Right lobe of liver (tissue), 6 donors: Measurements from ENCODE around the gene RELCH. TPM values are rescaled to one million over a fixed set of nuclear protein-coding genes. Genes with fewer than 3 reads are reported as not detected.

Experiments used
- ATAC-seq, 4 donors: fragments of 200-7000 bp; cut with Tn5 transposase; one replicate each; pipeline ENCODE4 v1.9.1; 2020; ENCODE audit warnings: mild to moderate bottlenecking in 4 of 4, moderate library complexity in 4 of 4
- DNase-seq, 3 donors: peaks; one replicate each; pipeline ENCODE4 v3.0.0-alpha.2; 2020
- H3K27ac ChIP-seq, 3 donors: fragments of 200-600 bp; one replicate each; pipeline ENCODE4 v1.8.0; 2022
- H3K27me3 ChIP-seq, 2 donors: fragments of 200-600 bp; one replicate each; pipeline ENCODE4 v1.8.0; 2022
- H3K36me3 ChIP-seq, 4 donors: fragments of 200-600 bp; sonication (generic) in 1 of 4; one replicate each; pipeline versions ENCODE4 v1.5.1 to v1.8.0; 2017 to 2022; ENCODE audit warnings: control low read depth in 1 of 4
- H3K4me1 ChIP-seq, 4 donors: fragments of 200-600 bp; sonication (generic) in 1 of 4; one replicate each; pipeline versions ENCODE4 v1.5.1 to v1.8.0; 2017 to 2022; ENCODE audit warnings: control low read depth in 1 of 4
- H3K4me3 ChIP-seq, 3 donors: fragments of 200-600 bp; one replicate each; pipeline ENCODE4 v1.8.0; 2022
- H3K9me3 ChIP-seq, 4 donors: fragments of 200-600 bp; sonication (generic) in 1 of 4; one replicate each; pipeline versions ENCODE4 v1.5.1 to v1.8.0; 2017 to 2022; ENCODE audit warnings: control low read depth in 1 of 4
- POLR2A ChIP-seq: fragments of 450-650 bp; IDR thresholded peaks from one replicate; pipeline ENCODE4 v1.6.1; 2017; ENCODE audit warnings: antibody characterized with exemption, mild to moderate bottlenecking
- WGBS: methylation state at CpG from one replicate; pipeline ENCODE4 v1.1.6; 2018; ENCODE audit warnings: low coverage, low lambda C conversion rate; ENCODE audit not compliant: insufficient coverage; ENCODE audit errors: missing lambda C conversion rate; 5-methylcytosine and 5-hydroxymethylcytosine counted together
- intact Hi-C, 2 donors: fragments of 100-400 bp; cut with DNase I; formaldehyde crosslinking; loops; one replicate each; pipeline versions ENCODE4 v1.11.2 to v1.14.1; 2022
- total RNA-seq, 6 experiments: library from RNA; depleted of rRNA in 2 of 6; stranded (reverse); fragments of >200 nt in 2 of 6; fragmentation: NEBNext Ultra II Directional in 3 of 6; extraction: Animal tissue kit (Norgen Biotek cat#: 25700) in 3 of 6; gene quantifications; one replicate each; pipeline versions ENCODE4 v1.1.0 to v1.2.4, GENCODE V29; 2016 to 2023
- TF ChIP-seq, protein P1 (sequence below), 4 donors: fragments of 200-600 bp in 3 of 4; fragments of 450-650 bp in 1 of 4; IDR thresholded peaks; one replicate each; pipeline versions ENCODE4 v1.5.1 to v1.8.0; 2016 to 2022; ENCODE audit warnings: antibody characterized with exemption in 4 of 4, mild to moderate bottlenecking in 2 of 4
- donor health status: DM: no; HTN: yes; CAD: no.
- donor health status: DM: no; HTN: no; CAD: no.
- donor health status: DM: no; HTN: no; CAD: no.
- donor health status: DM: no; HTN: yes; CAD: no.
- donor health status: DM: no; HTN: yes; CAD: no.

Gene RELCH
- total RNA-seq, 6 experiments from 2014 or later: 9.7 to 16.7 (median 11.5) TPM

DNA sequence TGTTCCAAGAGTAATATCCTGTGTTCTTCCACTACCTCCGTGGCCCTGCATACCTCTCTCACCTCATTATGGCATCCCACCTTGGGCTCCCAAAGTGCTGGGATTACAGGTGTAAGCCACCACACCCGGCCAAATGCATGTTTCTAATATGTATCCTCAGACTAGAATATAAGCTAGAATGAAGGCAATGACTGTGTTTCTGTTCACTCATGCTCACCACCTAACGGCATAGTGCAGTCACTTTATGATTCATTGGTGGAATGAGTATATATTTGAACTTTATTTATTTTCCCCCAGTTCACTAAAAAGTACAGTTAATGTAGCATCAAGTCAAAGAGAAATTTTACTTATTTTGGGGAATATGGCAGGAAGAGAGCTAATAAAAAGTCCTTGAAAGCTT lies 11.5 kb upstream of the RELCH start:
- intact Hi-C loops: no loop called here
- ATAC-seq (no peak), DNase-seq (no peak)
- Histone ChIP-seq H3K27me3 (no peaks in the 10 kb centered on the region), H3K27ac (no peak overlapping the region), H3K4me3 (no peak overlapping the region), H3K36me3 (no peaks in the 10 kb centered on the region), H3K4me1 (no peaks in the 10 kb centered on the region), H3K9me3 (no peaks in the 10 kb centered on the region)
- TF ChIP-seq POLR2A: no peak
- TF ChIP-seq, protein P1, sequence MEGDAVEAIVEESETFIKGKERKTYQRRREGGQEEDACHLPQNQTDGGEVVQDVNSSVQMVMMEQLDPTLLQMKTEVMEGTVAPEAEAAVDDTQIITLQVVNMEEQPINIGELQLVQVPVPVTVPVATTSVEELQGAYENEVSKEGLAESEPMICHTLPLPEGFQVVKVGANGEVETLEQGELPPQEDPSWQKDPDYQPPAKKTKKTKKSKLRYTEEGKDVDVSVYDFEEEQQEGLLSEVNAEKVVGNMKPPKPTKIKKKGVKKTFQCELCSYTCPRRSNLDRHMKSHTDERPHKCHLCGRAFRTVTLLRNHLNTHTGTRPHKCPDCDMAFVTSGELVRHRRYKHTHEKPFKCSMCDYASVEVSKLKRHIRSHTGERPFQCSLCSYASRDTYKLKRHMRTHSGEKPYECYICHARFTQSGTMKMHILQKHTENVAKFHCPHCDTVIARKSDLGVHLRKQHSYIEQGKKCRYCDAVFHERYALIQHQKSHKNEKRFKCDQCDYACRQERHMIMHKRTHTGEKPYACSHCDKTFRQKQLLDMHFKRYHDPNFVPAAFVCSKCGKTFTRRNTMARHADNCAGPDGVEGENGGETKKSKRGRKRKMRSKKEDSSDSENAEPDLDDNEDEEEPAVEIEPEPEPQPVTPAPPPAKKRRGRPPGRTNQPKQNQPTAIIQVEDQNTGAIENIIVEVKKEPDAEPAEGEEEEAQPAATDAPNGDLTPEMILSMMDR (IDR thresholded peaks at IDR 0.05): no peak
- WGBS: 89% methylated on average over 3 of the region's 3 CpGs

DNA sequence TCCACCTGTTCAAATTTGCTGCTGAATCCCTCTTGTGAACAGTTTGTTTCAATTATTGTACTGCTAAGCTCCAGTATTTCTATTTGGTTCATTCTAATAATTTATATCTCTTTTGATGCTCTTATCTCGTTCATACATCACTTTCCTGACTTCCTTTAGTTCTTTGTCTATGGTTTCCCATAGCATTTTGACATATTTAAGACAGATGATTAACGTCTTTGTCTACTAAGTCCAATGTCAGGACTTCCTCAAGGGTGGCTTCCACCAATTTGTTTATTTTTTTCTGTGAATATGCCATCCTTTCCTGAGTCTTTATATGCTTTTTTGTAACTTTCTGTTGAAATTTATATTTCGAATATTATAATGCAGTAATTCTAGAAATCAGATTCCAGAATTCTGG lies 9.8 kb upstream of the RELCH start:
- ATAC-seq: no peak
- Histone ChIP-seq H3K4me3 (no peak overlapping the region), H3K9me3 (no peaks in the 10 kb centered on the region), H3K36me3 (no peaks in the 10 kb centered on the region), H3K4me1 (no peaks in the 10 kb centered on the region), H3K27me3 (no peaks in the 10 kb centered on the region), H3K27ac (no peak overlapping the region)
- 78% methylated on average over 3 of the region's 3 CpGs for WGBS
- intact Hi-C loops: no loop called here
- no peak for TF ChIP-seq POLR2A
- TF ChIP-seq, protein P1 (IDR thresholded peaks at IDR 0.05): no peak
- DNase-seq: no peak

DNA sequence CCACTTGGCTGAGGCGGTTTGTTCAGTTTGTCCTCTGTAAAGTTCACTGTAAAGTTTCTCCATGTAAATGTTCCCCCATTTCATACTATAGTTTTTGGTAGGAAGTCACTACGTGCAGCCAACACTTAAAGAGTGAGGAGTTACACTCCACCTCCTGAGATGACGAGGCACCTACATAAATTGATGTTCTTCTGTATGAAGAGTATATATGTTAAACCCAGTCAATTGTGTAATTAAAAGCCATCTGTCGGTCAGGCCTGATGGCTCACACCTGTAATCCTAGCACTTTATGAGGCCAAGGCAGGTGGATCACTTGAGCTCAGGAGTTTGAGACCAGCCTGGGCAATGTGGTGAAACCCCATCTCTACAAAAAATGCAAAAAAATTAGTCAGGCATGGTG lies 7.8 kb upstream of the RELCH start:
- WGBS: 100% methylated on average over 4 of the region's 4 CpGs
- no peak for DNase-seq
- TF ChIP-seq, protein P1 (IDR thresholded peaks at IDR 0.05): no peak
- TF ChIP-seq POLR2A: no peak

DNA sequence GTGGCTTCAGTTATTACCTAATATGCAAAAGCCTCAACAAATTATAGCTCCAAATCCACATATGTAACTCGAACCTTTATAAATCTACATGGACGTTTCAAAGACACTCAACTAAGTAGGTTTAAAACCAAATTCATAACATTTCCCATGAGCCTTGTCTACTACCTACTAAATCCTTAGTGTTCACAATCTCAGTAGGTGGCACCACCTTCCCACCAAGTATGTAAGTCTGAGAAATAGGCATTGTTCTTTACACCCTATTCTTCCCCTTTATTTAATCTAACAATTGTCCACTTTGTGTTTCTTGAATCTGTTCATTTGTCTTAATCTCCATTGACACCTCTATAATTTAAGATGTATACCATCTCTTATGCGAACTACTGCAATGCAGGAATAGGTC lies 4.8 kb upstream of the RELCH start:
- 63% methylated on average over 3 of the region's 3 CpGs for WGBS

More for the DNA sequence above, 7.8 kb upstream of the RELCH start:
- H3K4me1 ChIP-seq: peaks cover 0 to 3% (median 0%) of the 10 kb centered on the region in 4 donors
- H3K9me3 ChIP-seq: no peaks in the 10 kb centered on the region
- intact Hi-C loops: no loop called here
- no peaks in the 10 kb centered on the region for H3K27me3 ChIP-seq
- no peaks in the 10 kb centered on the region for H3K36me3 ChIP-seq
- no peak overlapping the region for H3K4me3 ChIP-seq
- ATAC-seq: no peak
- no peak overlapping the region for H3K27ac ChIP-seq

More for the DNA sequence above, 4.8 kb upstream of the RELCH start:
- Histone ChIP-seq H3K36me3 (no peaks in the 10 kb centered on the region), H3K4me3 (no peak overlapping the region), H3K9me3 (no peaks in the 10 kb centered on the region), H3K4me1 (peaks cover 0 to 9% (median 3%) of the 10 kb centered on the region in 4 donors), H3K27ac (no peak overlapping the region), H3K27me3 (no peaks in the 10 kb centered on the region)
- TF ChIP-seq POLR2A: no peak
- TF ChIP-seq, protein P1 (IDR thresholded peaks at IDR 0.05): no peak
- DNase-seq (no peak), ATAC-seq (no peak)
- intact Hi-C loops: no loop called here
